Medulla oblongata (tissue), 1 donor: ENCODE results near the gene SAFB2.
"Not testable (repeated sequence)": the region's sequence is repeated elsewhere in the genome, so short reads cannot be mapped to it uniquely, and the experiment has no call there.

Source experiments
- DNase-seq: peaks from one replicate; pipeline ENCODE4 v3.0.0-alpha.2; 2015; ENCODE audit errors: extremely low spot score

Gene SAFB2

DNA sequence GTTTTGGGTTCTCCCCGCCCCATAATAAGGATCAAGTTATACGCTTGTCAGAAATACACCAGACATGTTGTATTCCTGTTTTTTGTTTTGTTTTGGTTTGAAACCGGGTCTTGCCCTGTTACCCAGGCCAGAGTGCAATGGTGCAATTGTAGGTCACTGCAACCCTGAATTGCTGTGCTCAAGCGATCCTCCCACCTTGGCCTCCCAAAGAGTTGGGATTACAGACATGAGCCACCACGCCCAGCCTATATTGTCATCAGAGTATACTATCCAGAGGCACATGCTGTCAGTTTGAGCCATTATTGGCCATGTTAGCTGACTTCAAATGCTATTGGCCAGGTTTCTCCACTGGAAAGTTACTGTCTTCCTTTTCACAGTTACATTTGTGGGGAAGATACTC lies 10.1 kb upstream of the SAFB2 start:
- no peak for DNase-seq

DNA sequence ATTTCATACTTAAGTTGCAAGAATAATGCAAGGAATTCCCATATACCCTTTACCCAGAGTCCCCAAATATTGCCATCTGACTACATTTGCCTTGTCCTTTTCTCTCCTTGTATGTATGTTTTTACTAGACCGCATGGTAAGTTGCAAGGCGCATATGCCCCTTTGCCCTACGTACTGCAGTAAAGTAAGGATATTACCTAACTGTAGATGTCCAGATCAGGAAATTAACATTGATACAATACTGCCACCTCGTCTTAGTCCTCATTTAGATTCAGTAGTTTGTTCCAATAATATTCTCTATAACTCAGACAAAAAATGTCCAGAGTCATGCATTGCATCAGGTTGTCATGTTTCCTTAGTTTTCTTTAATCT lies 9.7 kb upstream of the SAFB2 start:
- no peak for DNase-seq

DNA sequence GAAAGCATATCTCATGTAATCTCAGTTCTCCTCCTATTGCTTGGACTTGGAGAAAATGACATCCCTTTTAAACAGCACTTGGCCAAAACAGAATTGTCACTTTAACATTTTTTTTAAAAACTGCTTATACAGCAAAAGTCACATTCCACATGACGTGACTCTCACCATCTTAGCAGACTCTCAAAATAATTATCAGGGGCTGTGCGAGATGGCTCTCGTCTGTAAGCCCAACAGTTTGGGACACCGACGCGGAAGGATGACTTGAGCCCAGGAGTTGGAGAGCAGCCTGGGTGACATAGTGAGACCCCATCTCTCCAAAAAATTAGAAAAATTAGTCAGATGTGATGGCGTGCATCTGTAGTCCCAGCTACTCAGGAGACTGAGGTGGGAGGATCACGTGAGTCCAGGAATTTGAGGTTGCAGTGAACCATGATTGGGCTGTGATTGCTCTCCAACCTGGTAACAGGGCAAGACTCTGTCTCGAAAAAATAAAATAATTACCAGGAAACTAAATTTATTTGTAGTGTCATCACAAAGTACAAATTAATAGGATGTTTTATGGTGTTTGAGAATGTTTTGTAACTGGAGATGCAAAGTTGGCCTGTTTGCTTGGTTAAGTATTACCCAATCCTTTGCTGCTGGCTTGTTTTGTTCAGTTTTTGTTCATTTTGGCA lies 9.1 kb upstream of the SAFB2 start:
- DNase-seq, result no peak

DNA sequence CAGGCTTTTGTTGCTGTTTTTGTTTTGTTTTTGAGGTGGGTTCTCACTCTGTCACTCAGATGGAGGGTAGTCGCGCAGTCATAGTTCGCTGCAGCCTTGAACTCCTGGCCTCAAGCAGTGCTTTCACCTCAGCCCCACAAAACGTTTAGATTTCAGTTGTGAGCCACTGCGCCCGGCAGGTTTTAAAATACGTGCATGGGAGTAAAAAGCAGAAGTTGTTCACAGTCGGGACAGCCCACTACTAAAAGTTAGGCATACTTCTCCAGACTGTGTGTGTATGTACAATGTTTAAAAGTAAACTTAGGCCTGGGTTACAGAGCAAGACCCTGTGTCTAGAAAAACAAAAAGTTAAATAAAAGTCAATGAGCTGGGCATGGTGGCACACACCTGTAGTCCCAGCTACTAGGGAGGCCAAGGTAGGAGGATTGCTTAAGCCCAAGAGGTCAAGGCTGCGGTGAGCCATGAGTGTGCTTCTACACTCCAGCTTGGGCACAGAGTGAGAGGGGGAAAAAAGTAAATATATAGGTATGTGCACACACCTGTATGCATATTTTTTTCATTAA lies 6.4 kb upstream of the SAFB2 start:
- no peak for DNase-seq

DNA sequence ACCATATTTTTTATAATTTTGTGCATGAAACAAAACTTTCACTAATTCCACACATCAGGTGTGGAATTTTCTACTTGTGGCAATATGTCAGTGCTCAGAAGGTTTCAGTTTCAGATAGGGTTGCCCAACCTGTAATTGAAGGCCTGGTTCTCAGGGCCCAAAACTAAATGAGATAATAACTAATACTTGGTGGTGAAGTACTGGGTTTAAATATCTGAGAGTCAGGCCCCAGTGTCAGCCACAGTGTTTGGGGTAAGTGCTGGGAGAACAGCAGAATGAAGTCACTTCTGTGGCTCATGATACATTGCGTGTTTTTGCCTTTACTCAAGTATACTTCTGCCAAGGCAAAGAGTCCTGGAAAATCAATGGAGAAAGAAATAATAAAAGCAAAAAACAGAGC lies 5.9 kb upstream of the SAFB2 start:
- no peak for DNase-seq

DNA sequence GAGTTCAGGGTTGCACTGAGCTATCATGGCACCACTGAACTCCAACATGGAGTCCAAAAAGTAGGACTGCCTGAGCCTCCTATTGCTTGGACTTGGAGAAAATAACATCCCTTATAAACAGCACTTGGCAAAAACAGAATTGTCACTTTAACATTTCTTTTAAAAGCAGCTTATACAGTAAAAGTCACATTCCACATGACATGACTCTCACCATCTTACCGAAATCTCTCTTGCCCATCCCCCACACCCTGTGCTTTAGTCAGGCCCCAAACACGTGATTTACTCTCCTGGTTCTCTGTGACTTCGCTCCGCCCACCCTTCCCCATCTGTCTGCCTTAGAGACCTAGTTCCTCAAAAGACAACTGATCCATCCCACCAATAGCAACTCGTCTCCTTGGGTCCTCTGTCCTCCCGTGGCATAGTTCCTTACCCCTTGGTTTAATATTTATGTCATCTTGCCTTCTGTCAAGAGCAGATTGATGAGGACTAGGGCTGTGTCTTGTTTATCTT lies 4.9 kb upstream of the SAFB2 start:
- DNase-seq, result peak; percentile 83

DNA sequence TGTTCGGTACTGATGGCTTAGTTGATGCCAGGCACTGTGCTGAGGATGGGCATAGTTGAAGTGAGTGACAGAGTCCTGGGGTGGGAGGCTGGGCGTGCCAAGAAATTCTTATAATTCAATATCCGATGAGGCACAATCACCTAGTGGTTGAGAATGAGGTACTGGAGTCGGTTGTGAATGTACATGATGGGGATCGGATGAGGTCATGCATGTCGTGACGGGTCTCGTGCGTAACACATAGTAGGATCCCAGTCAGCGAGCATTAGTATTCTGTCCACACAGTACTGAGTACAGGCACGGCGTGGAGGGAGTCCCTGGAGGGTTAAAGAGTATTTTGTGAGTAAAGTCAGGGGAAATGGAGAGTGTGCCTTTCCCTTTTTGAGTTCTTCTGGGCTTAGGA lies 3.1 kb upstream of the SAFB2 start:
- no peak for DNase-seq

DNA sequence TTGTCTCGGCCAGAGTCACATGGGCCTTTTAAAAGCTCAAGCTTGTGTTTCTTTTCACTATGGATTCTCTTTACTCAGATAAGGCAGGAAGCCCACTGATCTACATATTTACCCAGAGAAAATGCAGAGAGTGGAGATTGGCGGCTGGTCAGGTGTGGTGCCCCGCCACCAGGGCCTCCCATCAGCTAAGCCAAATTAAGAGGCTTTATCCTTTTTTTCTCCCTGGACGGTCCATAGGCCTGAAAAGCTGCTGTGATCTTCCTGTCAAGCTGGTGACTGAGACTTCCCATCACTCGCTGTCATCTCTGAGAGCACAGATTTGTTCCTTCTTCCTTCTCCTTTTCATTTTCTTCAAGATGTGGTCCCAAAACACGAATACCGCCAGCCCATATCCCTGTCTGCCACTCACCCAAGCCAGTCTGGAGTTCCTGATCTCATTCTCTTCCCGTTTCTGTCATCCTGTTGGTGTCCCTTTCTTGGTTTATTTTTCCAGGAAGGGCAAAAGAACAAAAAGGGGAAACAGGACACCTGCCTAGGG lies 2.2 kb upstream of the SAFB2 start:
- no peak for DNase-seq

DNA sequence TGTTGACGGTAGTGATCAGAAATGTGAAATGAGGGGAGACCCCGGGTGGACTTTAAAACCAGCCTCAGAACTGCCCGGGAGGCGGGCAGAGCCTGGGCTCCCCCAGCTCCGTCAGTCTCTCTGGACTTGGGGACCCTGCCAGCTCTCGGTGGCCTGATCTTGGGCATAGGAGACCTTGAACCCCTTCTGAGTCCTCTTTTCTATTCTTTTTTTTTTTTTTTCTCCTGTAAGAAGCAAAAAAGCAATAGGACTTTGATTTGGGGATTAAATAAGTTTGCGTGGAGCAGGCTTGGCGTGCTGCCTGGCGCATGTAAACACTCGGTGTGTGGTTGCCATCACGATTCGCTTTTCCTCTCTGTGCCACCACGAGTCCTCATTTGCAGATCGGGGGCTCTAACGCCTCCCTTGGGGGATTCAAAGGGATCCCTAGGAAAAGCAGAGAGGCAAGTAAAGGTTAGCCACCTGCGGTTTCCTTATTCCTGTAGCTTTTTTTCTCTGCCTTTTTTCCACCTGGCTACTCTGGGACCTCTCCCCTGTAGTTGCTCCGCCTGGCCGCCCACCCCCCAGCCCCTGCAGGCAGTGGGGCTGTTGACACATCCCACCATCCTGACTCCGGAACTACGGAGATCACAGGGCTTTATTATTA lies 1.6 kb upstream of the SAFB2 start:
- DNase-seq, result peak; percentile 43

DNA sequence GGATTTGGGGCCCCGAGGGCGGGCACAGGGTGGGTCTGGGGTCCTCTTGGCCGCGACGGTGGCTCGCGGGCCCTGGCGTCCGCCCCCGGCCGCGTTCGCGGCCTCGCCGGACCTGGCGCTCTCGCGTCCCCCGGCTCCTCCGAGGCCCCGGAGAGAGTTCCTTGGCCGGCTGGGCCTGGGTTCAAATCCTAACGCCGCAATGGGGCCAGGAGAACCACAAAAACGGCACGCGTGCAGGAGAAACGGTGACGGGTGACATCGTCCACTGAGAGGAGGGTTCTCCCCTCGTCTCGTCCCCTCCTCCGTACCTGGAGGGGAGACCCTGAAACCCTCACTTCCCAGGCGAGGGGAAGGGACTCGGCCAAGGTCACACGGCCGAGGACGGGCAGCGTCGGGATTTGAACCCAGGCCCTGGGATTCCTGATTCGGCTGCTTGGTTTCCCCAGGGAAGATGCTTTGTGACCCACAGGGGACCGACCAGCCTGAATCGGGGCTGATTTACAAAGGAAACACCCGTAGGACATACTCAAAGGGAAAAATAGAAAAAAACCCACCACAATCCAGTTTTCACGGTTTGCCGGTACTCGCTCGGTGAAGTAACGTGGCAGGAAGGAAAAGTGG lies 931 bp upstream of the SAFB2 start:
- no peak for DNase-seq

DNA sequence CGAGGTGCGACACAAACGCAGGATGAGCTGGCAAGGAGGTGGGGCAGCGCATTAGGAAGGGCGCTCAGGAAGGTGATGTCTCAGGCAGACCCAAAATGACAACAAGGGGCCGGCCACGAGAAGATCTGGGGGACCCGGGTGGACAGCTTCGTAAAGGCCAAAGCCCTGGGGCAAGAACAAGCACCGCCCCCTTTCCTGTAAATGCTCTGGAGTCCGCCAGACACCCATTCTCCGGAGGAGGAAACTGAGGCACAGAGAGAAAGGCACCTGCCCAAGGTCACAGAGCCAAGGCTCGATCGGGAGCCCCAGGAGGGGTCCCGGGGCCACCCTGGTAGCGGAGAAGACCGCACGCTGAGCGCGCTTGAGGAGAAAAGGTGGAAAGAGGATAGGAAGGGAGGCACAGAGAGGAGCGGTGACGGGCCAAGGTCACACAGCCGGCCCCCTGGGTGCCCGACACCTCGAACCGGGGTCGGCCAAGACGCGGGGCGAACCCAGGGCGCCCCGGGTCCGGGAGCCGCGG lies 571 bp downstream of the SAFB2 start:
- no peak for DNase-seq

DNA sequence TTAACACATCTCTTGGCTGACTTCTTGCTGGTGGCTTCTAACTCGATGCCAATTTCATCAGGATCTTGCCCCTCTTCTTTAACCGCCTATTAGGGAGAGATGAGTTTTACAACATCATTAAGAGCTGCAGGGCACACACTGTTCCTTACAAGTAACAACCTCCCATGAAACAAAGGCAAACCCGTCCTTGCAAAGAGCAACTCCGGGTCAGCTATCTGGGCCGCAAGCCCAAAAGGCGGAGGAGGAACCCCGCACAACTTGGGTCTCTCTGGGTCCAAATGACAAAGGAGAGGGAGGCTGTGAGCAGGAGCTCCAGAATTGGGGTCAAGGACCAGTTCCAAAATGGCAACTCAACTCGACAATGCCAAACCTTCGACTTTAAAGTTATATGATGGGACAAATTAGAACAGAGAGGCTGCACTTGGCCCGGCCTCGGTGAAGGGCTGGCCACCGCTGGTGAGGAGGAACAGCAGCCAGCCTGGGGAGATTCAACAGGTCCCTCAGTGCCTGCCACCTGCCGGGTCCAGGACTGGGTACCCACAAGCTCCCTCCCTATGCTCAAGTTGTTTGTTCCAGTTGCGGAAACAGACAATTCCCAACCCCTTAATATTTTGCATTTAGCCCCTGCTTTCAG lies 1.1 kb downstream of the SAFB2 start:
- peak; percentile 61 for DNase-seq

DNA sequence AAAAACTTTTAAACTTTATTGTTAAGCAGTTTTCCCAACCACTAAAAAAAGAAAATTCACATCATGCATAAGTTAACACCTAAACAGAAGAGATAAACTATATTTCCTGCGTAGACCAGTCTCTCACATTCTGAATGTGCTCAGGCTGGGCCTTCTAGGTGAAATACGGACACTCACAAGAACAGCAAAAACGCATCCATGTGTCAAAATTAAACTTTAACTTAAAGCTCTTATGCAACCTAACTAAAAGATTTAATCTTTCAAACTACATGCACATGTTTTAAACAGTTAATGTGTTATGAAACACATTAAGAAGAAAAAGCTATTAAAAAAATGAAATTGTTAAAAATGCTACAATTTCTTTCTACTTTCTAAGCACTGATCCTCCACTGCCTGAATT lies 2.6 kb downstream of the SAFB2 start:
- no peak for DNase-seq

DNA sequence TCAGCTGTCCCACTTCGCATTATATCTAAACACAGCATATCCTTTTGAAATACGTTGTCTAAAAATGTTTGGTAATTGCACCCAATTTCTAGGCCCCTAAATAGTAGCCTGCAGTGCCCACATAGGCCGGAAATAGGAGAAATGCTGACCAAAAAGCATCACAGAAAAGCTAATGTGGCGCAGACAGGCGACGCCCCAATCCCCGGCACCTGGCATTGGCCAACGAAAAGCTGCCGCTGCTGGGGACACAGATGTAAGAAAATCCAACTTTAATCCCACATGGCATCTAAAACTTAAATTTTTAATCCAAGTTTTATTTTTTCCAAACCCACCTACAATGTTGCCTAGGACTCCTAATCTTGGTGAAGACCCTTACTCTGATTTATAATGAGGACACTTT lies 4.0 kb downstream of the SAFB2 start:
- no peak for DNase-seq

DNA sequence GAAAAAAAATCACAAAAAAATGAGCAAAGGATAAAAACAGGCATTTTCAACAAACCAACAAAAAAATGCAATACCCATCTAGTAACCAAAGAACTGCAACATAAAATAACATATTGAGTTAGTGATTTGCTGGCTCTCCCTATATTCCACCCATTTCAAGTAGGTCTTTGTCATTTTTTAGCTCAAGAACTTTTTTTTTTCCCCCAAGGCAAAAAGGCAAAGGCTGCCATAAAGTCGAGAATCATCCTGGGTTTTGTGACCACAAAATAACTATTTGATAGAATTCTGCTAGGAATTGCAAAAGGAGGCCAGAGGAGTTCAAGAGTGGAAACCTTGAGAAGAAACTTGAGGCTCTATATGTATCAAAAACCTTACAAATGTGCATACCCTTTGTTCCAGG lies 5.5 kb downstream of the SAFB2 start:
- DNase-seq, result no peak

DNA sequence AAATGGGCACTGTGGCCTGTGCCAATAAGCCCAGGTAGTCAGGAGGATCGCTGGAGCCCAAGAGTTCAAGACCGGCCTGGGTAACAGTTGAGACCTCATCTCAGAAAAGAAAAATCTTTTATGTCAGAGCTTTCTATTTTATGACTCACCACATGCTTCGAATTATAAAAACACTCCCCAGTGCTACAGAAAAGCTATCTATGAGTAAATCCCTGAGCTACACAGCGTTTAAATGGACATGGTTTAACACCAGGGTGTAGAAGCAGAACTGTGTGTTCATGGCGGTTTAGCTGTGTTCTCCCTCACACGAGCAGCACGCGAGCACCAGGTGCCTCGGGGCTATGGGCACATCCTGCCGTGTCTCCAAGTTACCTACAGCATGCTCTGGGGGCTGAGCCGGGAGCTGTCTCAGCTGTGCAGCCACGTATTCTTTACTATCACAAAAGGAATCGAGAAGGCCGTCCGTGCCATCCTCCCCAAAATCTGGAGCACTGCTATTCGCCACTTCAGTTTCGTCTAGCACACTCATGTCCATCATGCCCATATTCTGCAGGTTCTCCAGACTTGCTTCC lies 6.7 kb downstream of the SAFB2 start:
- no peak for DNase-seq

DNA sequence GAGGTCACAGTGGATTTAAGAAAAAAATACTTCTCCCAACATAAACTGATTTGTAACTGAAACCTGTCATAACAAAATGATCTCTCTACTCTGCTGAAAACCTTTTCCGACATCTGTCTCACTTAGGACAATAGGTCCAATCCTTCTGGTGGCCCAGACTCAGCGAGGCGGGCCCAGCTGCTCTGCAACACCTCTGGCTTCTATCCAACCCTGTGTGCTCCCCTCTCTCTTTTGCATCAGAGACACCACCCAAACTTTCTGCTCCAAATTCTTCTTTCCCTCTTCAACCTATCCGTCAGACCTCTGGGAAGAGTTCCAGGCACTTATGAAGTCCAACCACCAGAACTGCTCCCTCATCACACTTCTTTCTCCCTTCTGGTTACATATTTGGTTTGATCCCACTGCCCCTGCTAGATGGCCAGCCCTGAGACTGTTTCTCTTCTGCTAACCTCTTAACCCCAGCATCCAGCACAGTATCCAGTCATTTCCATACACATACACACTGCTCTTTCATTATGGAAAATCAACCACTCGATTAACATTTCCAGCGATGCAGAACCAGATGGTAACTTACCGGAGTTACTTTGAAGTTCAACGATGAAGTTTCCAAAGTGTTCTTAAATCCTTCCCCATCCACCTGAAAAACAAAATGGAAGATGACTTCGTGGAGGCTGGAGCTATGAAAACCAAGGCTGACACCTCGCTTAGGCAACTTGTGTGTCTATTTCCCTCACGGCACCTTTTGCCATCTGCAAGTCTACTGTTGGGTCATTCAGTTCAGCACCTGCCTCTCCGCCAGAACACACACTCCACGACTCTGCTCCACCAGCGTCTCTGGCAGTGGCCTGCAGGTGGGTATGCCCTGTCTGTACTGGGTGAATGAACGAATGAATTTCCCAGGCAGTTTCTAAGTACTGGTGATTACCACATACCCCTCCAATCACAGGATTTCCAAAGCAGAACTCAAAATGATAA lies 9.4 kb downstream of the SAFB2 start:
- no peak for DNase-seq

DNA sequence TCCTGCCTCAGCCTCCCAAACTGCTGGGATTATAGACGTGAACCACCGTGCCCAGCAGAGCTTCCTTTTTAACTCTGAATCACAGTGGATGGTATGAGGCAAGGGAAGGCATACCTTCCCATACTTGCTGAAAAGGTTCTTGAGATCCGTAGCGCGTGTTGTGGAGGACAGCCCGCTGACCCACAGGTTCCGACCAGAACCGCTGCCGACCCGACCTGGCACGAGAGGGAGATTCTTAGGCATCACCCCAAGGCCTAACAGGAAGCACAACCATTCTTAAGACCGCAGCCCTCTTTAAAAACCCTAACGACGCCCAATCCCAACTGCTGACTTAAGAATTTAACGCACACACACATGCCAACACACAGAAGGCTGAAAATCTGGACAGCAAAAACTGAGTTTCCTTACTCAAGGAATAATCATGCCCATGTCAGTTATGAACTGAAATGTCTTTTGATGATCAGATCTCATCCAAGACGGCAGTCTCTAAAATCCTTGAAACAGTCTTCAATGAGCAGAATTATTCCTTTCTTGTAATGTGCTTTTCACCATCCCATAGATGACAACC lies 12.6 kb downstream of the SAFB2 start:
- no peak for DNase-seq

DNA sequence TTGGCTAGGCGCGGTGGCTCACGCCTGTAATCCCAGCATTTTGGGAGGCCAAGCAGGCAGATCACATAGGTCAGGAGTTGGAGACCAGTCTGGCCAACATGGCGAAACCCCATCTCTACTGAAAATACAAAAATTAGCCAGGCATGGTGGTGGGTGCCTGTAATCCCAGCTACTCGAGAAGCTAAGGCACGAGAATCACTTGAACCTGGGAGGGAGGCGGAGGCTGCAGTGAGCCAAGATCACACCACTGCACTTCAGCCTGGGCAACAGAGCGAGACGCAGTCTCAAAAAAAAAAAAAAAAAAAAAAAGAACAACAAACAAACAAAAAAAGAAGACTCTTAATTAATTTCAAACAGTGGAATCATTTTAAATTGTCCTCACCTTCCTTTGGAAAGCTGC lies 13.8 kb downstream of the SAFB2 start:
- not testable (repeated sequence) for DNase-seq

DNA sequence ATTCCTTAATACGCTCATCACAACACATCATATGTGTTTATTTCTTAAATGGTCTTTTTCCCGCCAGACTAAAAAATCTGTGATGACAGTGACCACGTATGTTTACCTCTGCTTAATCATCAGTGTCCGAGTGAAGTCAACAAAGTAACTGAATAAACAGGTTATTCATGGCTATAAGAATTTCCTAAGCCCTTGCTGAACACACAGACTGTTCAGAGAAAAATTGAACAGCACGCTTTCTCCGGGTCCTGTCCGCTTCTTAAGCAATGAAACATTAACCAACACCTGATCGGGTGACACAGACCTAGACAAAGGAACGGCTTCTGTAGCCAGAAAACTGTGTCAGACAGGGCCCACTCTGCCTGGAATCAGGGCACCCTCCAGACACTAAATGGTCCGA lies 14.3 kb downstream of the SAFB2 start:
- no peak for DNase-seq
